Right lobe of liver (tissue), 4 donors: ENCODE results near the gene TIPRL.
"Not testable (repeated sequence)": the region's sequence is repeated elsewhere in the genome, so short reads cannot be mapped to it uniquely, and the experiment has no call there.

Experiments used
- CTCF ChIP-seq, 4 donors: fragments of 200-600 bp in 3 of 4; fragments of 450-650 bp in 1 of 4; IDR thresholded peaks; one replicate each; pipeline versions ENCODE4 v1.5.1 to v1.8.0; 2016 to 2022; ENCODE audit warnings: antibody characterized with exemption in 4 of 4, mild to moderate bottlenecking in 2 of 4
- POLR2A ChIP-seq: fragments of 450-650 bp; IDR thresholded peaks from one replicate; pipeline ENCODE4 v1.6.1; 2017; ENCODE audit warnings: antibody characterized with exemption, mild to moderate bottlenecking
- donor health status: DM: no; HTN: no; CAD: no.
- donor health status: DM: no; HTN: no; CAD: no.
- donor health status: DM: no; HTN: yes; CAD: no.

GRCh38 chr1:168181063-168181720 lies 2.4 kb downstream of the TIPRL start:
- TF ChIP-seq CTCF (IDR thresholded peaks at IDR 0.05); POLR2A: not testable (repeated sequence)
